SK-N-DZ (cell line): ENCODE data around the gene DUS3L. TPM values are rescaled to one million over a fixed set of nuclear protein-coding genes. Genes with fewer than 3 reads are reported as not detected.

Experiments used
- DNase-seq: peaks from one replicate; pipeline ENCODE4 v3.0.0-alpha.2; 2015; ENCODE audit warnings: low spot score
- polyA plus RNA-seq, 2 experiments: library from polyadenylated mRNA; depleted of rRNA; stranded (reverse); fragments of >200 nt; gene quantifications; 2 replicates each; pipeline ENCODE4 v1.2.3, GENCODE V29; 2014

Gene DUS3L
- 36.9 and 37.9 TPM in 2 replicates for polyA plus RNA-seq (2014; cell fraction: cytosol; rRNA removed)
- polyA plus RNA-seq (2014; cell fraction: nucleus; rRNA removed) = 121 and 189 TPM in 2 replicates

- peak; percentile 98 for DNase-seq
These were observed at the start of gene DUS3L for GRCh38 chr19:5790559-5791520. Gene DUS3L (minus strand): TSS chr19:5791163. CDS start chr19:5791141, 22 bp downstream.

- DNase-seq = no peak
These were observed 48.4 kb upstream of the DUS3L start, which contains the start of gene FUT6 for GRCh38 chr19:5839065-5840017. Gene FUT6 (minus strand): TSS chr19:5839702. CDS start chr19:5832567, 7,135 bp downstream.

GRCh38 chr19:5838353-5839064, 47.5 kb upstream of the DUS3L start:
- DNase-seq = no peak

GRCh38 chr19:5837761-5838352, 46.9 kb upstream of the DUS3L start:
- DNase-seq = no peak

GRCh38 chr19:5832527-5833216, 41.7 kb upstream of the DUS3L start:
- DNase-seq = no peak

GRCh38 chr19:5832061-5832460, 41.1 kb upstream of the DUS3L start:
- peak; percentile 22 for DNase-seq

- no peak for DNase-seq
These were observed 40.2 kb upstream of the DUS3L start for GRCh38 chr19:5831159-5831558.

- no peak for DNase-seq
These were observed 38.8 kb upstream of the DUS3L start for GRCh38 chr19:5829567-5830310.

- DNase-seq = peak; percentile 86
These were observed 38.0 kb upstream of the DUS3L start for GRCh38 chr19:5828661-5829566.

GRCh38 chr19:5827891-5828660, 37.1 kb upstream of the DUS3L start:
- DNase-seq = peak; percentile 93

- DNase-seq = no peak
These were observed 36.5 kb upstream of the DUS3L start for GRCh38 chr19:5827342-5827890.

GRCh38 chr19:5826531-5827341, 35.8 kb upstream of the DUS3L start:
- DNase-seq = peak; percentile 85

- DNase-seq = no peak
These were observed 34.2 kb upstream of the DUS3L start for GRCh38 chr19:5825178-5825577.

GRCh38 chr19:5824751-5825150, 33.8 kb upstream of the DUS3L start:
- no peak for DNase-seq

GRCh38 chr19:5823579-5824281, 32.8 kb upstream of the DUS3L start:
- DNase-seq = peak; percentile 52
